Right cardiac atrium (tissue), 5 donors: Measurements from ENCODE around the gene HSBP1. TPM values are rescaled to one million over a fixed set of nuclear protein-coding genes. Genes with fewer than 3 reads are reported as not detected.
A peak's percentile ranks its signal among the peaks of the same experiment; 100 is the strongest.

Source experiments
- ATAC-seq, 2 donors: fragments of 200-7000 bp; cut with Tn5 transposase; one replicate each; pipeline versions ENCODE4 v1.8.0 to v1.9.1; 2020; ENCODE audit warnings: moderate library complexity in 2 of 2, mild to moderate bottlenecking in 1 of 2
- DNase-seq, 3 donors: peaks; one replicate each; pipeline ENCODE4 v3.0.0-alpha.2; 2020
- H3K27ac ChIP-seq: one replicate; pipeline ENCODE4 v1.5.1; 2013; ENCODE audit warnings: mild to moderate bottlenecking, low read length, control low read depth, moderate library complexity
- H3K27me3 ChIP-seq: one replicate; pipeline ENCODE4 v1.6.1; 2013; ENCODE audit not compliant: control insufficient read depth, insufficient read depth
- H3K4me1 ChIP-seq: one replicate; pipeline ENCODE4 v1.6.1; 2013; ENCODE audit warnings: low read length; ENCODE audit not compliant: control insufficient read depth, insufficient read depth
- H3K4me3 ChIP-seq: one replicate; pipeline ENCODE4 v1.5.1; 2013; ENCODE audit warnings: low read length, control low read depth
- H3K9me3 ChIP-seq: one replicate; pipeline ENCODE4 v1.6.1; 2013; ENCODE audit warnings: low read length; ENCODE audit not compliant: control insufficient read depth
- WGBS: extraction: QIAGEN DNeasy Blood & Tissue Kit; methylation state at CpG from one replicate; pipeline ENCODE4 v1.1.7; 2013; 5-methylcytosine and 5-hydroxymethylcytosine counted together
- intact Hi-C, 4 donors: fragments of 100-400 bp; cut with DNase I; formaldehyde crosslinking; loops; one replicate each; pipeline versions ENCODE4 v1.11.0 to v1.14.0; 2022 to 2023
- polyA plus RNA-seq: library from polyadenylated mRNA; stranded (reverse); fragments of 200-250 nt; gene quantifications from one replicate; pipeline ENCODE4 v1.2.3, GENCODE V29; 2013
- total RNA-seq, 4 donors: library from RNA; stranded (reverse); fragmentation: NEBNext Ultra II Directional; extraction: Animal tissue kit (Norgen Biotek cat#: 25700); gene quantifications; one replicate each; pipeline ENCODE4 v1.2.1, GENCODE V29; 2021
- donor health status: healthy with polysubstance abuse.
- donor health status: DM: no; HTN: yes; CAD: no.
- donor health status: DM: no; HTN: no; CAD: no.
- donor health status: DM: no; HTN: yes; CAD: no; lungs with severe emphysema.
- donor health status: DM: yes; HTN: yes; CAD: no.

HSBP1 gene
- total and polyA plus RNA-seq, 5 donors = 102 to 173 (median 146) TPM

DNA sequence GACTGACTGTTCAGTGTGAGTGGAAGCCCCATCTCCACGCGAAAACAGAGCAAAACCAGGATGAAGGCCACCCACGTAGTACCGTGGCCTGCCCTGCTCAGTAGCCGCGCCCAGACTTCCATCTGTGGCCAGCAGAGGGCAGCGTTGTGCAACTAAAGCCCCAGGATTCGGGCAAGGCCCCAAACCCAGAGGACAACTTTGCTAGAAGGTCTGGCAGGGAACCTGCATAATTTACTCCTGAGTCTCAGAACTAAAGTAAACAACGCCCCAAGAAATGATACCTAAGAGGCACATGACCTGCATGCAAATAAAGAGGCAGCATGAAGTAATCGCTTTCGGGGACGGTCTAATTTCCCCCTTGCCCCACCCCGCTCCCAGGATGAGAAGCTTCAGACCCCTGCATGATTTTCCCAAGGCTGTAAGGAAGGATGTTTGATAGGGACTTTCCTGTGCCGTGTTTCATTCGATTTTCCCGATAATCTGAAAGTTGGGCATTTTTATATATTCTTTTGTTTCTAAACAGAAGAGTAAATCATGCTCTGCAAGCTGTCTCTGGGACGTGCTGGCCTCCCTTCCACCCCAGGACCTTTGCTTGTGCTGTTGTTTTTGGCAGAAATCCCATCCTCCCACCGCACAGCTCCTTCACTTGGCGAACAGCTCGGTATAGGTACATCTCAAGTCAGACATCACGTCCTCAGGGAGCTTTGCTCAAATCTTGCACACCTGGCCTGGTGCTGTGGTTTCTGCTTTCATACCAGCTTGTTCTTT lies 18.6 kb downstream of the HSBP1 start:
- Histone ChIP-seq H3K27me3 (no peaks in the 10 kb centered on the region), H3K9me3 (no peaks in the 10 kb centered on the region), H3K4me1 (no peaks in the 10 kb centered on the region), H3K4me3 (no peak overlapping the region), H3K27ac (no peak overlapping the region)
- ATAC-seq = peak; percentile 82 to 91
- peak; percentile 83 to 95 (median 93) for DNase-seq
- WGBS = 41% methylated on average over 21 of the region's 21 CpGs
- intact Hi-C loops = loop anchor here (2.0 to 10.0 kb wide), 6 partner anchors 51 to 238 kb away; partner anchors contain the start of gene OSGIN1 (in 1 of the 4)

DNA sequence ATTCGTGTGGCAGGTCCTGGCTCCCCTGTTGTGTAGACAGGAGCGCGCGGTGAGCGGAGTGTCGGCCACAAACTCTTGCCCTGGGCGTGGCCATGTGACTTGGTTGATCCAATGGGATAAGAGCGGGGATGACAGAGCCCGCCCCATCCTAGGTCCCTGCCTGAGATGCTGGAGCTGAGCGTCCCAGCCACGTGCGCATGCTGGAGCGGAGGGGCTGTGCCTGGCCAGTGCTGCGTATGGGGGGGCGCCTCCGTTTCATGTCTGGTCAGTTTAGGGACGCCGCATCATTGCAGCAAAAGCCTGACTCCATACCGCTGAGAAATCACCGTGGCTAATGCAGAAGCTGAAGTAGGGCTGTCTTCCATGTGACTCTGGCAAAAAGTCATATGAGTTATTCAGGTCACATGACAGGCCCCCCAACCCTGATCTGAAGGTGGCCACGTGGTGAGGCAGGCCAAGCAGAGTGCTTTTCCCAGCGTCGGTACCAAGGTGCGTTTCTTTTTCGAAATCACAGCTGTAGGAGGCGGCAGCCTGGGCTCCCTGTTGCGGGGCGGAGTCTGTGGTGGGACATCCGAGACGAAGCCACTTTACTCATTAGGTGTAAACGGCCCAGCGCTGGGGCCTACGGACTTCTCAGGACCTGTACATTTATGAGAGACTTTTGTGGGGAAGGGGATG lies 22.5 kb downstream of the HSBP1 start:
- WGBS = 89% methylated on average over 33 of the region's 33 CpGs
- Histone ChIP-seq H3K4me3 (no peak overlapping the region), H3K27ac (no peak overlapping the region), H3K9me3 (no peaks in the 10 kb centered on the region), H3K27me3 (no peaks in the 10 kb centered on the region), H3K4me1 (no peaks in the 10 kb centered on the region)
- no peak for DNase-seq
- intact Hi-C loops = no loop called here
- no peak for ATAC-seq

DNA sequence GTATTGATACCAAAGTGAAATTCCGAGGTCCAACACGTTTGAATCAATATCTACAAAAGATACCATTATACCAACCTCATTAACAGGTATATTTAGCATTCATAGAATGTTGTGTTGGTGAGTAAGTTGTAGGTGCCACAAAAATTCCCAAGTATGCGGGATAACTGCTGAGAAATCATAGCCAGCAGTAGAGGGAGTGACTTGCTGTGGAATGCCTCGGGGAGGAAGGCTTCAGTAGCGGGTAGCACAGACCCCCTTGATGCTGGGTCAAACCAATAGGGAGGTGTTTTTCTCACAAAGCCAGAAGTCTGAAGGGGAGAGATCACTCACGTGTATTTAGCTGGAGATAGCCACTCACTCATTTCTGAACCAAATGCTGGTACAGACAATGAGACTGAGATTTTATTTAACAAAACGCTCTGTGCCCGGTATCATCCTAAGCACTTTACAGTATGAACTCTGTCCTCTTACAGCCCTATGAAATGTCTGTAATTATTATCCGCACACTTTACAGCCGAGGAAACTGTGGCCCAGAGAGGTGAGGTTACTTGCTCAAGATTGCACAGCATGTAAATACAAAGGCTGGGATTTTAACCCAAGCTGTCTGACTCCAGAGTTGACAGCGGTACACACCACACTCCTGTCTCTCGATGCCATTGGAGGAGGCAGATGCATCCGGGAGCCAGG lies 23.1 kb downstream of the HSBP1 start:
- H3K4me1 ChIP-seq = no peaks in the 10 kb centered on the region
- no peak overlapping the region for H3K27ac ChIP-seq
- no peaks in the 10 kb centered on the region for H3K9me3 ChIP-seq
- no peak overlapping the region for H3K4me3 ChIP-seq
- H3K27me3 ChIP-seq = no peaks in the 10 kb centered on the region
- intact Hi-C loops = no loop called here
- ATAC-seq = no peak
- 67% methylated on average over 13 of the region's 13 CpGs for WGBS
- DNase-seq = no peak

DNA sequence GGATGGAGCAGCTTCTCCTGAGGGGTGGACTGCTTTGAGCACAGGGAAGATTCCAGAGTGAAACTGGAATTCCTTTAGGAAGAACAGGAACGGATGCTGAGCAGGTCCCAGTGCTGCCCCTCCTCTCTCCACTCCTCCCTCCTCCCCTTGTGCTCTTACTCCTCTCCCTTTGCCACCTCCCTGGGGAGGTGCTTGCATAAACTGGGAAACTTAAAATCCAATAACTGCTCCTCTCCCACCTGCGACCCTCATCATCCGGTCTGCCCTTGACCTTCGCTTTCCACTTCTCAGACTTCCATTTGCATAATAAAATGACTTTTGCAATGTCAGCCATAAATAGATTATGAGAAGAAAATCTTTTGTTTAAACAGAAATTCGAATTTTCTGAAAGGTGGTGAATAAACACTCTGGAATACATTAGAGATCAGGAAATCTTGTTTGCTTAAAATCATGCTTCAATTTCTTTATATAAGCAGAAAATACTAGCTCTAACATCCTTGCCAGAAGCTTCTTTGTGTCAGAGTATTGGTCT lies 23.7 kb downstream of the HSBP1 start:
- intact Hi-C loops = no loop called here
- H3K4me1 ChIP-seq = no peaks in the 10 kb centered on the region

GRCh38 chr16:83833921-83834320 lies 26.1 kb downstream of the HSBP1 start:
- H3K27me3 ChIP-seq = no peaks in the 10 kb centered on the region
- no peaks in the 10 kb centered on the region for H3K9me3 ChIP-seq
- ATAC-seq (no peak), DNase-seq (no peak)
- H3K4me3 ChIP-seq = no peak overlapping the region
- intact Hi-C loops = no loop called here
- H3K4me1 ChIP-seq = no peaks in the 10 kb centered on the region
- no peak overlapping the region for H3K27ac ChIP-seq
- 94% methylated on average over 2 of the region's 2 CpGs for WGBS

More for the DNA sequence above, 23.7 kb downstream of the HSBP1 start:
- Histone ChIP-seq H3K27me3 (no peaks in the 10 kb centered on the region), H3K9me3 (no peaks in the 10 kb centered on the region), H3K4me3 (no peak overlapping the region), H3K27ac (no peak overlapping the region)
- ATAC-seq (no peak), DNase-seq (no peak)
- 64% methylated on average over 5 of the region's 5 CpGs for WGBS

DNA sequence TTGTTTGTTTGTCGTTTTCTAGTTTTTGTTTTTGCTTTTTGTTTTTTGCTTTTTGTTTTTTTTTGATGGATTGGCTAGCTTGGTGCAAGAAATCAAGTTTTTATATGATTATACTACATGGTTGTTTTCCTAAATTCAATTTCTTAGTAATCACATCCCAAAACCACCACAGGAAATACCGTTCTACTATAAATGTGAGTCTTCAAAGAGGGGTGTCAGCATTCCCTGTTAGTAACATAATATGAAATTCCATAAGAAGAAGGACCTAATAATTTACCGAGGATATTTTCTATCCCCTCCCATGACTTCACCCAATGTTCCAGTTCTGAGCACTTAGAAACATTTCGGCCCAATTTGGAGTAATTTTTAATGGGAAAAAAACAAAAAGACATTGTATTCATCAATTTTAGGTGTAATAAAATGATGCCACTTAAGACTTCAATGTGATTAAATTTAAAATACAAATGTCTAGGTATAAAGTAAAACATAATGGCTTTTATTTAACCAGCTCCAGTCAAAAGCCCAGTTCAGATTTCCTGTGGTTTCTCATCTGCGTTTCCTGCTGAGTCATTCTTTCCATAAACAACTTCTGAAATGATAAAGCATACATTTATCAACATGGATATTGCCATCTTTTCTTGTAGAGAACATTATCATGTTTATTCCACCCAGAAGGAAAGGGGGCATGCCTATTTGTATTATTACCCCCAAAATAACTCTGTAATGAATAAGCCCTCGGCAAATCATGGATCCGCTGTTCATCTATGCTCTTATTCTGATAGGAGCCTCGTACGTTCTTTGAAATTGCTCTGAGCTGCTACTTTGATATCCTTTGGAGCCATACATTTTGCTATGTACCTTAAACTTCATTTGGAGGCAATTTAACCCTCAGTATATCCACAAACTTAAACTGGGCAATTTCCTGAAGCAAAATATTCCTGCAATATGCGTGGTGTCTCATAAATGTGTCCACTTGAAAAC lies 28.1 kb downstream of the HSBP1 start:
- Histone ChIP-seq H3K4me3 (no peak overlapping the region), H3K4me1 (no peaks in the 10 kb centered on the region), H3K9me3 (no peaks in the 10 kb centered on the region), H3K27me3 (no peaks in the 10 kb centered on the region), H3K27ac (no peak overlapping the region)
- 60% methylated on average over 10 of the region's 10 CpGs for WGBS
- intact Hi-C loops = no loop called here
- ATAC-seq (no peak), DNase-seq (no peak)

DNA sequence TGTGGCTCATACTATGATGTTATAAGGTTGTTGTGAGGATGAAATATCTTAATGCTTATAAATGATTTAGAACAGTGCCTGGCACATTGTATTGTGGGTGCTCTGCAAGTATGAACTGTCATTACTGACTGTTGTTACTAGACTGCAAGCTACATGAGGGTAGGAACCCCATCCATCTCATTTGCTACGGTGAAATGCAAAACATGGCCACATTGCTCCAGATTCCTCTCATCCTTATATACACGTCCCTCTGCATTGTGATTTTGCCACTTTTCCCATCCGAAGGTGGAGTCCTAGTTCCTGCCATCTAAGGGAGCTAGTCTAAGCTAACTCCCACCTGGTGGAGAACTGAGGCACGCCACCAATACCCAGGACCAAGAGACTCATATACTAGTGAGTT lies 29.8 kb downstream of the HSBP1 start:
- H3K4me3 ChIP-seq = no peak overlapping the region
- 91% methylated on average over 4 of the region's 4 CpGs for WGBS
- DNase-seq (no peak), ATAC-seq (no peak)
- no peaks in the 10 kb centered on the region for H3K9me3 ChIP-seq
- intact Hi-C loops = no loop called here
- H3K27ac ChIP-seq = no peak overlapping the region
- H3K4me1 ChIP-seq = no peaks in the 10 kb centered on the region
- H3K27me3 ChIP-seq = no peaks in the 10 kb centered on the region

DNA sequence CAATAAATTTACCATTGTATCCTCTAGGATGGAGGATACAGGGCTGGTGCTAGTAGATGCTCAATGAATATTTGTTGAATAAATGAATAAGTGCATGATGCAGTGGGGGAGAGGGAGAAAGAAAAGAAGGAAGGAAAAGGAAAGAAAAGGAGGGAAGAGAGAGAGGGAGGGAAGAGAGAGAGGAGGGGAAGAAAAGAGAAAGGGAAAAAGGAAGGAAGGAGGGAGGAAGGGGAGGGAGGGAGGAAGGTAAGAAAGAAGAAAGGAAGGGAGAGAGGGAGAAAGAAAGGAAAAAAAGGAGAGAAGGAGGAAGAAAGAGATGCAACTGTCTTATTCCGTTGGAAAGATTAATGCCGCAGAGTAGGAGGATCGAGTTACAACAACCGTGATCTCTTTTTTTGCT lies 30.4 kb downstream of the HSBP1 start:
- intact Hi-C loops = no loop called here
- 74% methylated on average over 4 of the region's 4 CpGs for WGBS
- DNase-seq = no peak
- no peaks in the 10 kb centered on the region for H3K27me3 ChIP-seq
- H3K9me3 ChIP-seq = no peaks in the 10 kb centered on the region
- no peak for ATAC-seq
- H3K4me1 ChIP-seq = no peaks in the 10 kb centered on the region
- no peak overlapping the region for H3K4me3 ChIP-seq
- no peak overlapping the region for H3K27ac ChIP-seq

DNA sequence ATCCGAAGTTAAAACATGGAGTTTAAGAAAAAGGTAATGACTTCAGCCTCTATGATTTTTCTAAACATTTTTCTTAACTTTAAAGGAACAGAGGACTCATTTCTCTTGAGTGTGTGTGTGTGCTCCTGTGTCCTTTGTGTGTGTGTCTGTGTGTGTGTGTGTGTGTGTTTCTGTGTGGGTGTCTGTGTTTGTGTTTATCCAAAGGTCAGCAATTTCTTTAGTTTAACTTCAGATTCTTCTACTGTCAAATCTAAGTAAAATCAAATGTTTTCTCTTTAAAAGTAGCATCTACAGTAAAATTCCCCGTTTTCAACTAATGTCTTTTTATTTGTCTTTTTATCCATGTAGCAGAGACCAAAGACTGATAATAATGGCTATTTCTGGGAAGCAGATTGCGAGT lies 31.8 kb downstream of the HSBP1 start:
- Histone ChIP-seq H3K9me3 (no peaks in the 10 kb centered on the region), H3K4me1 (no peaks in the 10 kb centered on the region), H3K27me3 (no peaks in the 10 kb centered on the region), H3K4me3 (no peak overlapping the region), H3K27ac (no peak overlapping the region)
- 57% methylated on average over 3 of the region's 3 CpGs for WGBS
- no peak for DNase-seq
- intact Hi-C loops = no loop called here
- no peak for ATAC-seq

DNA sequence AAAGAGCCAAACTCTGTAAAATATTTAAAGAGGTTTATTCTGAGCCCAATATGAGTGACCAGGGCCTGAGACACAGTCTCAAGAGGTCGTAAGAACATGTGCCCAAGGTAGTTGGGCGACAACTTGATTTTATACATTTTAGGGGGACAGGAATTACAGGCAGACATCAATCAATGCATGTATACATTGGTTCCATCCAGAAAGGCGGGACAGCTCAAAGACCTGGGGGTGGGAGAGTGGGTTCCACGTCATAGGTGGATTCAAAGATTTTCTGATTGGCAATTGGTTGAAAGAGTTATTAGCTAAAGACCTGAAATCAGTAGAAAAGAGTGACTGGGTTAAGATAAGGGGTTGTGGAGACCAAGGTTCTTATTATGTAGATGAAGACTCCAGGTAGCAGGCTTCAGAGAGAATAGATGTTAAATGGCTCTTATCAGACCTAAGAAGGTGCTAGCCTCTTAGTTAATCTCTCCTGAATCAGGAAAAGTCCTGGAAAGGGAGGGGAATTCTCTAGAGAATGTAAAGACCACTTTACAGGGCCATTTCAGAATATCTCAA lies 32.4 kb downstream of the HSBP1 start:
- H3K4me1 ChIP-seq = no peaks in the 10 kb centered on the region
- no peaks in the 10 kb centered on the region for H3K9me3 ChIP-seq
- H3K27ac ChIP-seq = no peak overlapping the region
- intact Hi-C loops = no loop called here
- H3K4me3 ChIP-seq = no peak overlapping the region
- ATAC-seq (no peak), DNase-seq (no peak)
- H3K27me3 ChIP-seq = no peaks in the 10 kb centered on the region
- WGBS = 79% methylated on average over 4 of the region's 4 CpGs
